ENCODE results near the gene PDGFB. TPM values are rescaled to one million over a fixed set of nuclear protein-coding genes. Genes with fewer than 3 reads are reported as not detected.

Gene PDGFB
- total RNA-seq, 2 donors from 2014 or later, result 5.9 to 10.4 TPM

DNA sequence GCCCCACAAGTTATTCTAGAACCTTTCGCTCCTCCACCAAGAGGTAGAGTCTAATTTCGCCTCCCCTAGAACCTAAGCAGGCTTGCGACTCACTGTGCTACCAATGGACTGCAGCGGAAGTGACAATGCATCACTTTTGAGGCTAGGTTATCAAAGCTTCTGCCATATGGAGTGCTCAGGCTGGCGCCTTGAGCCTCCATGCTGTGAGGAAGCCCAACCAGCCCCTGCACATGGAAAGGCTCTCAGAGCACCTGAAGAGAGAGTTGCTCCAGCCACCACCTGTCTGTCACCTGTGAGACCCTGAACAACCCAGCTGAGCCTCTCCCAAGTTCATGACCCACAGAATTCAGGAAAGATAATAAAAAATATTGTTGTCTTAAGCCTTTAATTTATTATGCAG is 63.0 kb downstream of the PDGFB start:
- H3K27ac Mint-ChIP-seq, result no peak overlapping the region
- WGBS, 2 experiments (ENCODE audit: insufficient coverage in 1 of 2, insufficient read length in 1 of 2), result 96 to 98% methylated on average over 5 of the region's 5 CpGs
- H3K4me3 Mint-ChIP-seq, result no peak overlapping the region
- Histone ChIP-seq H3K9ac (ENCODE audit: extremely low read depth, low read length, poor library complexity, severe bottlenecking) (no peak overlapping the region), H3K4me1 (ENCODE audit: control insufficient read depth, insufficient read depth, low read length) (peaks cover 4% of the 10 kb centered on the region), H3K27me3 (ENCODE audit: control insufficient read depth, insufficient read depth, low read length, poor library complexity, severe bottlenecking) (no peaks in the 10 kb centered on the region), H3K9me3 (ENCODE audit: control insufficient read depth, low read length) (peaks cover 5% of the 10 kb centered on the region), H3K27ac (ENCODE audit: low read depth, low read length) (no peak overlapping the region), H3K36me3 (ENCODE audit: control insufficient read depth, insufficient read depth, low read length) (no peaks in the 10 kb centered on the region), H3K4me3 (ENCODE audit: low read length) (no peak overlapping the region)
- no peaks in the 10 kb centered on the region for H3K36me3 Mint-ChIP-seq (ENCODE audit: low read depth)
- H3K27me3 Mint-ChIP-seq (ENCODE audit: insufficient read depth), result no peaks in the 10 kb centered on the region
- DNase-seq, result no peak
- peaks cover 14% of the 10 kb centered on the region for H3K9me3 Mint-ChIP-seq
- TF ChIP-seq, protein P1, sequence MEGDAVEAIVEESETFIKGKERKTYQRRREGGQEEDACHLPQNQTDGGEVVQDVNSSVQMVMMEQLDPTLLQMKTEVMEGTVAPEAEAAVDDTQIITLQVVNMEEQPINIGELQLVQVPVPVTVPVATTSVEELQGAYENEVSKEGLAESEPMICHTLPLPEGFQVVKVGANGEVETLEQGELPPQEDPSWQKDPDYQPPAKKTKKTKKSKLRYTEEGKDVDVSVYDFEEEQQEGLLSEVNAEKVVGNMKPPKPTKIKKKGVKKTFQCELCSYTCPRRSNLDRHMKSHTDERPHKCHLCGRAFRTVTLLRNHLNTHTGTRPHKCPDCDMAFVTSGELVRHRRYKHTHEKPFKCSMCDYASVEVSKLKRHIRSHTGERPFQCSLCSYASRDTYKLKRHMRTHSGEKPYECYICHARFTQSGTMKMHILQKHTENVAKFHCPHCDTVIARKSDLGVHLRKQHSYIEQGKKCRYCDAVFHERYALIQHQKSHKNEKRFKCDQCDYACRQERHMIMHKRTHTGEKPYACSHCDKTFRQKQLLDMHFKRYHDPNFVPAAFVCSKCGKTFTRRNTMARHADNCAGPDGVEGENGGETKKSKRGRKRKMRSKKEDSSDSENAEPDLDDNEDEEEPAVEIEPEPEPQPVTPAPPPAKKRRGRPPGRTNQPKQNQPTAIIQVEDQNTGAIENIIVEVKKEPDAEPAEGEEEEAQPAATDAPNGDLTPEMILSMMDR (conservative IDR thresholded peaks at IDR 0.05), result no peak
- peaks cover 25% of the 10 kb centered on the region for H3K4me1 Mint-ChIP-seq

DNA sequence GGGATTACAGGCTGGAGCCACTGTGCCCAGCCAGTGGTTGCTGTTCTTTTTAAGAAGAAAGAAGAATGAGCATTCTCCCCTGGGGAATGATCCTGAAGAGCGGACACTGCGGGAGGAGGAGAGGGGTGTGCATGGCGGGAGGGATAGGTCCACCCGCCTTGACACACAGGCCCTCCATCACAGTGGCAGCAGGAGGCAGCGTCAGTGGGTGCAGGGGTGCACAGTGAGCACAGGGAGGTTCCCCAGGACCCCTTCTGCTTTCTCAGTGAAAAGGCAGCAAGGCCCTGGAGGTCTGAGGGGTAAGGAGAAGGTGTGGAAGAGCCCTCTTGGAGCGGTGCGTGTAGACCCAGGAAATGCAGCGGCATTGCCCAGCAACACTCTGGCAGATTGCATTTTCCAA is 63.4 kb downstream of the PDGFB start:
- H3K4me1 Mint-ChIP-seq, result peaks cover 28% of the 10 kb centered on the region
- Histone ChIP-seq H3K9ac (ENCODE audit: extremely low read depth, low read length, poor library complexity, severe bottlenecking) (no peak overlapping the region), H3K9me3 (ENCODE audit: control insufficient read depth, low read length) (peaks cover under 1% of the 10 kb centered on the region), H3K27me3 (ENCODE audit: control insufficient read depth, insufficient read depth, low read length, poor library complexity, severe bottlenecking) (no peaks in the 10 kb centered on the region), H3K36me3 (ENCODE audit: control insufficient read depth, insufficient read depth, low read length) (no peaks in the 10 kb centered on the region), H3K4me1 (ENCODE audit: control insufficient read depth, insufficient read depth, low read length) (peaks cover 8% of the 10 kb centered on the region), H3K4me3 (ENCODE audit: low read length) (no peak overlapping the region), H3K27ac (ENCODE audit: low read depth, low read length) (no peak overlapping the region)
- DNase-seq, result no peak
- no peak overlapping the region for H3K4me3 Mint-ChIP-seq
- H3K9me3 Mint-ChIP-seq, result peaks cover 10% of the 10 kb centered on the region
- no peak overlapping the region for H3K27ac Mint-ChIP-seq
- H3K36me3 Mint-ChIP-seq (ENCODE audit: low read depth), result no peaks in the 10 kb centered on the region
- 94 to 97% methylated on average over 6 to 8 of the region's 8 CpGs for WGBS, 2 experiments (ENCODE audit: insufficient coverage in 1 of 2, insufficient read length in 1 of 2)
- no peaks in the 10 kb centered on the region for H3K27me3 Mint-ChIP-seq (ENCODE audit: insufficient read depth)
- TF ChIP-seq, protein P1 (conservative IDR thresholded peaks at IDR 0.05), result no peak

DNA sequence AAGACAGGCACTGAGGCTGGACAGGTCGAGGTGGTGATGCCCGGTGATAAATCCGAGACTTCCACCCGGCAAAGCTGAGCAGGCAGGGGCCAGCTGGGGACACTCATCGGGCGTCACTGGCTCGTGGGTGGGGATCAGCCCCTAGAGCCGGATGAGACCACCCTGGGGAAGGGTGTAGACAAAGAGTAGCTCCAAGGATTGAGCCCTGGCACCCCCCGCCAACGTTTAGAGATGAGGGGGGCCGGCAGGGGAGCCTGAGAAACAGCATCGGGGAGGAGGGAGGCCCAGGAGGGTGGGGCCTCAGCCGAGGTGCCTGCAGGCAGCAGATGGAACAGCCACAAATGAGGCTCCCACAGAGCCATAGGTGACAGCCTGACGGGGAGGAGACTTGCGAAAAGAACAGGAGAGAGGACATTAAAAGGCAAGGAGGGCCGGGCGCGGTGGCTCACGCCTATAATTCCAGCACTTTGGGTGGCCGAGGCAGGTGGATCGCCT is 64.9 kb downstream of the PDGFB start:
- Mint-ChIP-seq H3K9me3 (peaks cover 4% of the 10 kb centered on the region), H3K27me3 (ENCODE audit: insufficient read depth) (no peaks in the 10 kb centered on the region), H3K4me3 (no peak overlapping the region), H3K27ac (peak overlapping the region; percentile 91), H3K4me1 (peaks cover 42% of the 10 kb centered on the region), H3K36me3 (ENCODE audit: low read depth) (no peaks in the 10 kb centered on the region)
- H3K9ac ChIP-seq (ENCODE audit: extremely low read depth, low read length, poor library complexity, severe bottlenecking), result no peak overlapping the region
- WGBS, 2 experiments (ENCODE audit: insufficient coverage in 1 of 2, insufficient read length in 1 of 2), result 79 to 89% methylated on average over 17 to 21 of the region's 21 CpGs
- no peaks in the 10 kb centered on the region for H3K36me3 ChIP-seq (ENCODE audit: control insufficient read depth, insufficient read depth, low read length)
- peak; percentile 90 for DNase-seq
- peaks cover 20% of the 10 kb centered on the region for H3K4me1 ChIP-seq (ENCODE audit: control insufficient read depth, insufficient read depth, low read length)
- TF ChIP-seq, protein P1 (conservative IDR thresholded peaks at IDR 0.05), result peak; percentile 39
- no peaks in the 10 kb centered on the region for H3K9me3 ChIP-seq (ENCODE audit: control insufficient read depth, low read length)
- H3K4me3 ChIP-seq (ENCODE audit: low read length), result no peak overlapping the region
- no peaks in the 10 kb centered on the region for H3K27me3 ChIP-seq (ENCODE audit: control insufficient read depth, insufficient read depth, low read length, poor library complexity, severe bottlenecking)
- no peak overlapping the region for H3K27ac ChIP-seq (ENCODE audit: low read depth, low read length)
